Measurements from ENCODE around the gene KRT71. TPM values are rescaled to one million over a fixed set of nuclear protein-coding genes. Genes with fewer than 3 reads are reported as not detected.

KRT71 gene
- total RNA-seq, 1 donor from 2014 or later = not detected

DNA sequence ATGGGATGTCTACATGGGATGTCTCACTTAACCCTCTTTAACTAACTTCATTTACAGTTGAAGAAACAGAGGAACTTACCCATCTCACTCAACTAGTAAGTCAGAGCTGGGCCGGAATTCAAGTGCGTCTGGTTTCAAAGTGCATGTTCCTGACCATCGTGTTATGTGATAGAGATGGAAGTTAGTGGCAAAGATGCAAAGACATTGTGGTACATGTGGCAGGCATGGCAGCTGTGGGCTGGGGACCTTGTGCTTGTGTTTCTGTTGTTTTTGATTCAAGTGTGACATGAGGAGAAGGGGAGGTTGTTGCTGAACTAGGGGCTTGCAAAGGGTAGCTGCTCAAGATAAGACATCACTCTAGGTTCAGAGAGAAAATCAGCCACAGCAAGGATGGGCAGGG is 23.0 kb upstream of the KRT71 start:
- H3K4me1 ChIP-seq = no peaks in the 10 kb centered on the region
- H3K4me1 Mint-ChIP-seq = no peaks in the 10 kb centered on the region
- H3F3A ChIP-seq (ENCODE audit: low read depth) = no peaks in the 10 kb centered on the region
- TF ChIP-seq EZH2phosphoT487 (IDR thresholded peaks at IDR 0.05) = no peak
- no peak for TF ChIP-seq EZH2 (IDR thresholded peaks at IDR 0.05)
- TF ChIP-seq, protein P1, sequence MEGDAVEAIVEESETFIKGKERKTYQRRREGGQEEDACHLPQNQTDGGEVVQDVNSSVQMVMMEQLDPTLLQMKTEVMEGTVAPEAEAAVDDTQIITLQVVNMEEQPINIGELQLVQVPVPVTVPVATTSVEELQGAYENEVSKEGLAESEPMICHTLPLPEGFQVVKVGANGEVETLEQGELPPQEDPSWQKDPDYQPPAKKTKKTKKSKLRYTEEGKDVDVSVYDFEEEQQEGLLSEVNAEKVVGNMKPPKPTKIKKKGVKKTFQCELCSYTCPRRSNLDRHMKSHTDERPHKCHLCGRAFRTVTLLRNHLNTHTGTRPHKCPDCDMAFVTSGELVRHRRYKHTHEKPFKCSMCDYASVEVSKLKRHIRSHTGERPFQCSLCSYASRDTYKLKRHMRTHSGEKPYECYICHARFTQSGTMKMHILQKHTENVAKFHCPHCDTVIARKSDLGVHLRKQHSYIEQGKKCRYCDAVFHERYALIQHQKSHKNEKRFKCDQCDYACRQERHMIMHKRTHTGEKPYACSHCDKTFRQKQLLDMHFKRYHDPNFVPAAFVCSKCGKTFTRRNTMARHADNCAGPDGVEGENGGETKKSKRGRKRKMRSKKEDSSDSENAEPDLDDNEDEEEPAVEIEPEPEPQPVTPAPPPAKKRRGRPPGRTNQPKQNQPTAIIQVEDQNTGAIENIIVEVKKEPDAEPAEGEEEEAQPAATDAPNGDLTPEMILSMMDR (IDR thresholded peaks at IDR 0.05) = no peak
- H3K27me3 Mint-ChIP-seq (ENCODE audit: insufficient read depth, low read depth) = peaks cover 10% of the 10 kb centered on the region
- H3K4me3 Mint-ChIP-seq = no peak overlapping the region
- no peak overlapping the region for H3K4me2 ChIP-seq
- H3K36me3 ChIP-seq = no peaks in the 10 kb centered on the region
- H3K9ac ChIP-seq = no peak overlapping the region
- H3K27ac ChIP-seq = no peak overlapping the region
- H3K9me3 Mint-ChIP-seq = no peaks in the 10 kb centered on the region
- no peak overlapping the region for H2AFZ ChIP-seq (replicated peaks)
- H3K27ac Mint-ChIP-seq = no peak overlapping the region
- H3K36me3 Mint-ChIP-seq = no peaks in the 10 kb centered on the region
- H4K20me1 ChIP-seq (ENCODE audit: low read depth) = no peaks in the 10 kb centered on the region
- H3K4me3 ChIP-seq = no peak overlapping the region
- no peaks in the 10 kb centered on the region for H3K27me3 ChIP-seq
- no peak for DNase-seq (ENCODE audit: low spot score)
- H3K79me2 ChIP-seq (ENCODE audit: low read depth) = no peaks in the 10 kb centered on the region
- no peaks in the 10 kb centered on the region for H3K9me3 ChIP-seq (ENCODE audit: low read depth)

DNA sequence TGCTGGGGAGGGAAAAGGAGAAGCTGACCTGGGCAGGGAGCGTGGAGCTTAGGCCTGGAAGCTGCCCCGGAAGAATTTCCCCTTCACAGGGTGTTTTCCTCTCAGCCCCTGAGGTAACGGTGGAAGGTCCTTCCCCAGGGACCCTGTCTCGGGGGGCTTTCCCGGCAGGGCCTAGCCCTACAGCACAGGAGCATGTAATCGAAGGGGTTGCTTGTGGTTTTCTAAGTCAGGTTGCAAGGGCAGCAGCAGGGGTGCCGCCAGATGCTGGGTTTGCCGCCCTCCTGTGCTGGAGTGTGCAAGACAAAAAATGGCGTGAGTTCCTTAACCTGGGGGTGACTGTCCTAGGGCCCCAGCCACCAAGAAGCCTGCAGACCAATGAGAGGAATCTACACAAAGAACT is 22.3 kb upstream of the KRT71 start:
- H3K27me3 ChIP-seq = no peaks in the 10 kb centered on the region
- H3K9me3 ChIP-seq (ENCODE audit: low read depth) = no peaks in the 10 kb centered on the region
- no peaks in the 10 kb centered on the region for H3F3A ChIP-seq (ENCODE audit: low read depth)
- no peak overlapping the region for H3K4me3 ChIP-seq
- Mint-ChIP-seq H3K9me3 (no peaks in the 10 kb centered on the region), H3K4me3 (no peak overlapping the region), H3K4me1 (no peaks in the 10 kb centered on the region), H3K36me3 (no peaks in the 10 kb centered on the region), H3K27ac (no peak overlapping the region), H3K27me3 (ENCODE audit: insufficient read depth, low read depth) (peaks cover 10% of the 10 kb centered on the region)
- no peak overlapping the region for H2AFZ ChIP-seq (replicated peaks)
- no peaks in the 10 kb centered on the region for H3K4me1 ChIP-seq
- no peaks in the 10 kb centered on the region for H3K36me3 ChIP-seq
- no peak for DNase-seq (ENCODE audit: low spot score)
- no peaks in the 10 kb centered on the region for H4K20me1 ChIP-seq (ENCODE audit: low read depth)
- H3K79me2 ChIP-seq (ENCODE audit: low read depth) = no peaks in the 10 kb centered on the region
- no peak overlapping the region for H3K27ac ChIP-seq
- TF ChIP-seq, protein P1 (IDR thresholded peaks at IDR 0.05) = no peak
- no peak for TF ChIP-seq EZH2 (IDR thresholded peaks at IDR 0.05)
- no peak for TF ChIP-seq EZH2phosphoT487 (IDR thresholded peaks at IDR 0.05)
- H3K4me2 ChIP-seq = no peak overlapping the region
- no peak overlapping the region for H3K9ac ChIP-seq

DNA sequence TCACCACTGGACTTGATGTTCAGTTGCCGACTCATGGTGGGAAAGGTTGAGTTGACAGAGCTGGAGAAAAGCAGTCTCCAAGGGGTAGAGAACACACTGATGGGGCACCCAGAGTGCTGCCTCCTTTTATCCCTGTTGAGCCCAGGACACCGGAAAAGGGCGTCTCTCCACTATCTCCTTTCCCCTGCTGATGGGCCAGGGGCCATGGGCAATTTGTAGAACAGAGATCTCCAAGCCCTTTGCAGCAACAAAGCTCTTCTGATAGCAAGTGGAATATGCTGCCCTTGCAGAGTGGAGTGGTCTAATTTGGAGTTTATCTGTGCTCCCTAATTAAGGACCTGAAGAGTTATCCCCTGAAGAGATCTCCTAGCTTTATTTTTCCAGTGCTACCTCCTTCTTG is 20.8 kb upstream of the KRT71 start, which contains the start of gene KRT74:
Gene KRT74, minus strand, starts transcription at position 101 of the 400 bp plus-strand sequence. Its CDS starts 66 bp downstream, at position 35.
- Mint-ChIP-seq H3K36me3 (no peaks in the 10 kb centered on the region), H3K27me3 (ENCODE audit: insufficient read depth, low read depth) (peaks cover 8% of the 10 kb centered on the region), H3K9me3 (no peaks in the 10 kb centered on the region), H3K27ac (no peak within 1 kb of the TSS), H3K4me1 (no peaks in the 10 kb centered on the region), H3K4me3 (no peak within 1 kb of the TSS)
- DNase-seq (ENCODE audit: low spot score) = no peak
- no peak within 1 kb of the TSS for H3K9ac ChIP-seq
- H3F3A ChIP-seq (ENCODE audit: low read depth) = no peaks in the 10 kb centered on the region
- no peak within 1 kb of the TSS for H3K4me3 ChIP-seq
- TF ChIP-seq EZH2 (IDR thresholded peaks at IDR 0.05) = no peak
- TF ChIP-seq EZH2phosphoT487 (IDR thresholded peaks at IDR 0.05) = no peak
- TF ChIP-seq, protein P1 (IDR thresholded peaks at IDR 0.05) = no peak
- H3K27me3 ChIP-seq = no peaks in the 10 kb centered on the region
- no peaks in the 10 kb centered on the region for H3K9me3 ChIP-seq (ENCODE audit: low read depth)
- no peak within 1 kb of the TSS for H2AFZ ChIP-seq (replicated peaks)
- no peaks in the 10 kb centered on the region for H3K36me3 ChIP-seq
- no peaks in the 10 kb centered on the region for H3K79me2 ChIP-seq (ENCODE audit: low read depth)
- no peaks in the 10 kb centered on the region for H3K4me1 ChIP-seq
- H3K4me2 ChIP-seq = no peak within 1 kb of the TSS
- H3K27ac ChIP-seq = no peak within 1 kb of the TSS
- no peaks in the 10 kb centered on the region for H4K20me1 ChIP-seq (ENCODE audit: low read depth)

Measured in neural progenitor cell (in vitro differentiated cells).